HG03159 (cell line): ENCODE results near the gene ANXA4.

ENCODE experiments used
- ATAC-seq: cut with Tn5 transposase; IDR thresholded peaks from one replicate; pipeline ENCODE4 v1.9.1; 2021; ENCODE audit warnings: mild to moderate bottlenecking, moderate library complexity; ENCODE audit not compliant: unreplicated experiment

The ANXA4 gene

DNA sequence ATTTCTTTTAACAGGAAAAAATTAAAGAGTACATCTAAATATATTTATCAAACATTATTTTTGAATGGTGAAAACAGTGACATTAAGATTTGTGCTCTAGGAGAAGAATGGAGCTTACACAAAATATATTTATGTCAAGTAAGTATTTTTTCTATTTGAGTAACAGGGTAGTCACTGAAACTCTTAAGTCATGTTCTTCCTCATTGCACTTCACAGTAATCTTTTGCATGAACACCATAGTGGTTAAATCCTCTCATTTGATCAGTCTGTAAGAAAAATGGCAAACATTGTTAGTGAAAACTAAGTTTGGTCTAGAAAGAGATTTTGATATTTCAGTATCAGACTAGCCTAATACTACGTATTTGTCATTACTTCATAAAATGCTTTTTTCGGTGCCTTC lies 95.6 kb downstream of the ANXA4 start:
- no peak for ATAC-seq

- ATAC-seq, result no peak
Measured at GRCh38 chr2:69843993-69844392, 102.1 kb downstream of the ANXA4 start.

DNA sequence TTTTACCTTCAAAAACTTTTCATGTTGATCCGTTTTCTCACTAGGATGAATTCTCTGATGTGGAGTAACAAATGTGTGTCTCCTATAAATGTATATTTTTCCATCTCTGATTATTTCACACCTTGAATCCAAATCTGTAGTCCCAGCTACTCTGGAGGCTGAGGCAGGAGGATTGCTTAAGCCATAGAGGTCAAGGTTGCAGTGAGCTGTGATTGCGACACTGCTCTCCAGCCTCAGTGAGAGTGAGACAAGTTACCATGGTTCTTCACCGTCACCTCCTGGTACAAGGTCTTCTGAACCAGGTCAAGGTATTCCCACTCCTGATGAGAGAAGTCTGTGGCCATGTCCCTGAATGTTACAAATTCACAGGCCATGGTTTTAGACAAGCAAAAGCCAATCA lies 102.6 kb downstream of the ANXA4 start:
- no peak for ATAC-seq

GRCh38 chr2:69846182-69847067 lies 104.5 kb downstream of the ANXA4 start:
- ATAC-seq, result no peak

DNA sequence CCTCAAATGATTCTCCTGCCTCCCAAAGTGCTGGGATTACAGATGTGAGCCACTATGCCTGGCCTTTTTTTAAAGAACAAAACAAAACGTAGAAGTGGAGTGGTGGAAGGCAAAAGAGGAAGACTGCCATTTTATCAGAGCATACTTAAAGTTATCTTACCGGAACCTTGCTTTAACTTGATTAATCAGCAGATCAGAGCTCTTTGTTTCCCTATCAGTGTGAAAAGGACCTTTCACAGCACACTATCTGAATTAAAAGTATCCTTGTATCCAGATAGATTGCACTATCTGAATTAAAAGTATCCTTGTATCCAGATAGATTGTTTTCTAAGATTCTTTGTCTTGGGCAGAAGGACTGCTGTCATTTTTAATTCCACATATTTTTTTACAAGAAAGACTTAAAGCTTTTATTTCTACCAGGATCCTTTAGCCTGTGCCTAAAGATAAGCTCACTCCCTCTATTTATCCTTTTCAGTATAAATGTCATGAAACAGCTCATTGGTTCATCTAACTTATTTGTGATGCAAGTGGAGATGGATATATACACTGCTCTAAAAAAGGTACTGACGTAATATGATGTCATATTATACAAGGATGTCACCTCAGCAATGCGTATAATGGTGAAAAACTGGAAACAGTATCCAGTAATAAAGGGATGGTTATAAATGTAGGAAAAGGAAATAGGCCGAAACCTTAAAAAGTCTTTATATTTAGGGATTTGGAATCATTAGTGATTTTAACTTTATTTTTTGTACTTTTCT lies 105.3 kb downstream of the ANXA4 start:
- ATAC-seq, result no peak

DNA sequence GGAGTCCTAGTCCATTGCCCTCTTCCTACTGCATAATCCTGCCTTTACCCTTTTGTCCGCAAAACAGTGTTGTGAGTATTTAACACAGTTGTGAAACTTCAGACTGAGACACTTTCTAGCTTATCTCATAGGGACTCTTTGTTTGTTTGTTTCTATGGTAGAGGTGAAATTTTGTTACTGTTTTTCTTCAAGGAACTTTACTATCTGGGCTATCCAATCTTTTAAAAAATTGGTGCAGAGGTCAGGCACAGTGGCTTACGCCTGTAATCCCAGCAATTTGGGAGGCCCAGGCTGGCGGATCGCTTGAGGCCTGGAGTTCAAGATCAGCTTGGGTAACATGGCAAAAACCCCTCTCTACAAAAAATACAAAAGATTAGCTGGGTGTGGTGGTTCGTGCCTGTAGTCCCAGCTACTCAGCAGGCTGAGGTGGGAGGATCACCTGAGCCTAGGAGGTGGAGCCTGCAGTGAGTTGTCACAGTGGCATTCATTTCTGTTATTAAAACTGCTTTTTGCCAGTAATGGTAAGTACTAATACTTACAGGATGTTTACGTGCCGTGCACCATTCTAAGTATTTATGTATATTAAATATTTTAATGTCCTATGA lies 106.4 kb downstream of the ANXA4 start:
- no peak for ATAC-seq

DNA sequence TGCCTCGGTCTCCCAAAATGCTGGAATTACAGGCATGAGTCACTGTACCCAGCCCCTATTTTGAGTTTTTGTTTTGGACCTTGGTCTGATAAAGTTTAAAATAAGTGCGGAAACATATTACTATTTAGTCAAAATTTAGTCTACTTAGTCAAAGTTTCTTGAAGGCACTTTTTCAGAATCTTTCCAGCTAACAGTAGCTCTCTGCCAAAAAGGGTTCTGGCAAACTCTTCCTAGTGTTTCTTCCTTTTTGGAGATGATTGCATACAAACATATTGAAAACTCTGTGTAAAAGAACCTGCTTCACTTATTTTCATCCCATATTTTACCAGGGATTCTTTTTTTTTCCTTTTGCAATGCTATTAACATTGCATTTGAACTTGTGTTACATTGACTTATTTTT lies 116.3 kb downstream of the ANXA4 start:
- ATAC-seq, result no peak

DNA sequence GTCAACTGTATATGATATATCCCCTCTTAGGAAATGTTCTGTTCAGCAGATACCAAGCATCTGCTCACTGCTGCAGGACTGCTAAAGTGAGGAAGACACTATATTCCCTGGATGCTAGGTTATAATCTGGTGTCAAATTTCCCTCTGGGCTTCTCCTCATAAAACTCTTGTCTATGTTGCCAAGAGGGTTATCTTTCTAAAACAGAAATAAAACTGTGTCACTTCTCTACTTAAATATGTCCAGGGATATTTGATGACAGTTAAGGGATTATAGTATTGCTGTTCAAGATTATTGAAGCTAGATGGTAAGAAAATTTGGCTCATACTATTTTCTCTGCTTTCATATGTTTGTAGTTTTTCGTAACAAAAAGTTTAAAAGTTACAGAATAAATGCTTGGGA lies 121.4 kb downstream of the ANXA4 start:
- no peak for ATAC-seq
